Measurements from ENCODE around the gene INTS1. TPM values are rescaled to one million over a fixed set of nuclear protein-coding genes. Genes with fewer than 3 reads are reported as not detected.

The INTS1 gene
- polyA plus RNA-seq, 3 donors = 5.5 to 64.3 (median 7.3) TPM

DNA sequence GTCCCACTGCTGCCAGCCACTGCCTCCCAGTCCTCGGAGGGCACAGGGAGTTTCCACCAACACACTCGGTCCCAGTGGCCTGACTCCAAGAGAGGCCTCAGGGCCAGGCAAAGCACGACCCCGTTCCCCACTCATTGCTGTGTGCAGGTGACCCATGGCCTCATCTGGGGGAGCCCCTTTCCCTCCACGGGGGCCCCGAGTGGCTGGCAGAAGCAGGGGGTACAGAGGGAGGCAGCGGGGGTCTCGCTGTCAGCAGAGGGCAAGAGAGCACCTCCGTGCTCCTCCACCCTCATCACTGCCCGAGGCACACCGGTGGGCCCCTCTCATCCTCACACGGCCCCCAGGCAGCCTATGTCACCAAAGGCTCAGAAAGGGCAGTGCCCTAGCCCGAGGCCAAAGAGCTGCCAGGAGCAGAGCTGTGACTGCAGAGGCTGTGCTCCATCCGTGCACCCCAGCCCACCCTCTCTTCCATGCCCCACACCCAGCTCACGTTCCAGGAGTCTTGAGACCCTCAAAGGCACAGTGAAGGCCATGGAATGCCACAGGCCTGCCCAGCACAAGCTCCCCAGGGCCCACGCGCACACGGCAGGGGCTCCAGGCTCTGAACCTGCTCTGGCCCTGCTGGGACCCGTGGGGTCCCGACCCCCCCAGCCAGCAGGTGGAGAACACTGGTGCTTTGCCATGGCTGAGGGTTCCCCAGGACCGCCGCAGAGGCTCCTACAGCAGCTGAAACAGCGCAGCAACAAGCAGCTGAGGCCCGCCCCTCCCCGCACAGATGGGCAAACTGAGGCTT is 70.9 kb downstream of the INTS1 start:
- Histone ChIP-seq H3K4me1 (ENCODE audit: control insufficient read depth in 1 of 2, insufficient read depth in 2 of 2, low read length in 2 of 2) (no peaks in the 10 kb centered on the region), H3K36me3 (replicated peaks in 1 of 2; ENCODE audit: control insufficient read depth in 1 of 2, insufficient read depth in 2 of 2, low read length in 2 of 2) (no peaks in the 10 kb centered on the region), H4K20me1 (ENCODE audit: insufficient read depth, low read length) (no peaks in the 10 kb centered on the region), H3K9me3 (replicated peaks in 1 of 2; ENCODE audit: control insufficient read depth in 1 of 2, insufficient read depth in 1 of 2, low read length in 2 of 2) (no peaks in the 10 kb centered on the region), H3K4me3 (replicated peaks in 1 of 3; ENCODE audit: low read depth in 2 of 3, low read length in 3 of 3) (no peak overlapping the region), H3K9ac (ENCODE audit: insufficient read depth, low read length, poor library complexity, severe bottlenecking) (no peak overlapping the region), H2AFZ (ENCODE audit: insufficient read depth, low read depth, low read length, poor library complexity, severe bottlenecking) (no peak overlapping the region), H3K4me2 (replicated peaks; ENCODE audit: extremely low read depth, low read length, poor library complexity, severe bottlenecking) (no peak overlapping the region), H3K27me3 (ENCODE audit: control insufficient read depth in 2 of 2, insufficient read depth in 2 of 2, low read length in 2 of 2) (no peaks in the 10 kb centered on the region), H3K79me2 (ENCODE audit: insufficient read depth, low read length) (no peaks in the 10 kb centered on the region), H3K27ac (ENCODE audit: low read depth in 1 of 2, low read length in 2 of 2) (no peak overlapping the region)
- intact Hi-C loops (cut with micrococcal nuclease) = loop anchor here (2.0 to 10.0 kb wide), 3 partner anchors 39 to 239 kb away; no protein-coding TSS in a partner anchor
- Mint-ChIP-seq H3K27ac (peak overlapping the region in 1 of 7 donors; percentile 5), H3K4me1 (peaks cover 2% of the 10 kb centered on the region), H3K27me3 (ENCODE audit: low read depth in 3 of 3) (peaks cover 1 to 4% (median 3%) of the 10 kb centered on the region in 3 donors), H3K4me3 (no peak overlapping the region), H3K9me3 (peaks cover 0 to 2% (median 0%) of the 10 kb centered on the region in 7 donors), H3K36me3 (peaks cover 0 to 9% of the 10 kb centered on the region in 2 donors)
- no peak for TF ChIP-seq CTCF (IDR thresholded peaks at IDR 0.05)
- 88% methylated on average over 19 of the region's 25 CpGs for WGBS (ENCODE audit: insufficient coverage)
- DNase-seq = no peak

- Mint-ChIP-seq H3K27ac (peak overlapping the region in 2 of 7 donors; percentile 5 to 47), H3K27me3 (ENCODE audit: low read depth in 3 of 3) (peaks cover 1 to 4% (median 3%) of the 10 kb centered on the region in 3 donors), H3K4me1 (peaks cover 2% of the 10 kb centered on the region), H3K36me3 (peaks cover 0 to 9% of the 10 kb centered on the region in 2 donors), H3K4me3 (peak overlapping the region in 1 of 2 donors; percentile 31), H3K9me3 (peaks cover 0 to 2% (median 0%) of the 10 kb centered on the region in 7 donors)
- Histone ChIP-seq H3K4me3 (replicated peaks in 1 of 3; ENCODE audit: low read depth in 2 of 3, low read length in 3 of 3) (no peak overlapping the region), H3K9me3 (replicated peaks in 1 of 2; ENCODE audit: control insufficient read depth in 1 of 2, insufficient read depth in 1 of 2, low read length in 2 of 2) (no peaks in the 10 kb centered on the region), H3K79me2 (ENCODE audit: insufficient read depth, low read length) (no peaks in the 10 kb centered on the region), H3K9ac (ENCODE audit: insufficient read depth, low read length, poor library complexity, severe bottlenecking) (no peak overlapping the region), H3K27me3 (ENCODE audit: control insufficient read depth in 2 of 2, insufficient read depth in 2 of 2, low read length in 2 of 2) (no peaks in the 10 kb centered on the region), H3K27ac (ENCODE audit: low read depth in 1 of 2, low read length in 2 of 2) (no peak overlapping the region), H3K36me3 (replicated peaks in 1 of 2; ENCODE audit: control insufficient read depth in 1 of 2, insufficient read depth in 2 of 2, low read length in 2 of 2) (no peaks in the 10 kb centered on the region), H4K20me1 (ENCODE audit: insufficient read depth, low read length) (no peaks in the 10 kb centered on the region), H3K4me2 (replicated peaks; ENCODE audit: extremely low read depth, low read length, poor library complexity, severe bottlenecking) (no peak overlapping the region), H3K4me1 (ENCODE audit: control insufficient read depth in 1 of 2, insufficient read depth in 2 of 2, low read length in 2 of 2) (no peaks in the 10 kb centered on the region), H2AFZ (ENCODE audit: insufficient read depth, low read depth, low read length, poor library complexity, severe bottlenecking) (peak overlapping the region; percentile 42)
- WGBS (ENCODE audit: insufficient coverage) = 29% methylated on average over 30 of the region's 30 CpGs
- intact Hi-C loops (cut with micrococcal nuclease) = loop anchor here (2.0 to 10.0 kb wide), 3 partner anchors 40 to 238 kb away; no protein-coding TSS in a partner anchor
- TF ChIP-seq CTCF (IDR thresholded peaks at IDR 0.05) = peak; percentile 99
- DNase-seq = peak; percentile 42 to 64 (median 43)
Observed at GRCh38 chr7:1432411-1433082, 71.6 kb downstream of the INTS1 start.
